NOMO-1 treated with DMSO at 0.1 percent for 48 hours (cell line): ENCODE data around the gene BAX.
A peak's percentile ranks its signal among the peaks of the same experiment; 100 is the strongest.

Experiments used
- DNase-seq: peaks from one replicate; lab custom pipeline; 2025; ENCODE audit not compliant: unreplicated experiment; lab: John Stamatoyannopoulos, UW

Gene BAX

DNA sequence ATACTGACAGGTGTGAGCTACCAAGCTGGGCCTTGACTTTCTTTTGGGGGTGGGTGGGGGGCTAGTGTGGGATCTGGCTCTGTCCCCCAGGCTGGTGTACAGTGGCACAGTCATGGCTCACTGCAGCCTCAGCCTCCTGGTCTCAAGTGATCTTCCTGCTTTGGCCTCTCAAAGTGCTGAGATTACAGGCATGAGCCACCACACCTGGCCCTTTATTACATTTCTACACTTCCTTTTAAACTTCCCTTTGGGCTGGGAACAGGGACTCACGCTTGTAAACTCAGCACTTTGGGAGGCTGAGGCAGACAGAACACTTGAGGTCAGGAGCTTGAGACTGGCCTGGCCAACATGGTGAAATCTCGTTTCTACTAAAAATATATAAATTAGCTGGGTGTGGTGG lies 22.4 kb downstream of the BAX start:
- no peak for DNase-seq

DNA sequence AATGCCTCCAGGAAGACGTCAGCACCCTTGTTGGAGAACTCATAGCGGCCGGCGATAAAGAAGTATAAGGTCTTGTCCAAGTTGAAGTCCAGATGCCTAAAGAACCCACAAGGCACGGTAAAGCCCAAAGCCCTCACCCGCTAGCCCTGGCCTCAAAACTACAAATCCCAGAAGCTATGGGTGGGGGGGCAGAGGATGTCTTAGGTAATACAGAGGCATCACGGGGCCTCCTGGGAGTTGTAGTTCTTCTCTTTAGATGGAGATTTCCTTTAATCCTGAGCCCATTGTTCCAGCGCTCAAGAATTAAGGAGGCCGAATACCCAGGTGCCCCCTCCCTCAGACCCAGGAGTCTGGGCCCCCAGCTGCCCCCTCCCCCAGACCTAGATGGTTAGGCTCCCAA lies 27.6 kb downstream of the BAX start:
- no peak for DNase-seq

DNA sequence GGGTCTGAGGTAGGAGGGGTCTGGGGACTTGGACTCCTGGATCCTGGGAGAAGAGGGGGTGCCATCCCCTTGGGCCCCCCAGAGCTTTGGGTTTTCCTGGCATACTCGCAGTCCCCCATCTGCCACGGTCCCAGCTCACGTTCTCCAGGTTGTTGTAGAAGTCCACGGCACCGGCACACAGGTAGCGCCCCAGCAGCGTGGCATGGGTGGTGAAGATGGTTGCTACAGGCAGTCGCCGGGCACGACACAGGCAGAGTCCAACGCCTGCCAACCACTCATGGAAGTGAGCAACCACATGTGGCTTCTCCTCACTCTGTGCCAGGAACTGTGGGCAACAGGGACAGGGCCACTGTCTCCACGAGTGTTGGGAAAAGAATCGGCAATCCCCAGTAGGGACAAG lies 31.0 kb downstream of the BAX start:
- DNase-seq, result no peak

DNA sequence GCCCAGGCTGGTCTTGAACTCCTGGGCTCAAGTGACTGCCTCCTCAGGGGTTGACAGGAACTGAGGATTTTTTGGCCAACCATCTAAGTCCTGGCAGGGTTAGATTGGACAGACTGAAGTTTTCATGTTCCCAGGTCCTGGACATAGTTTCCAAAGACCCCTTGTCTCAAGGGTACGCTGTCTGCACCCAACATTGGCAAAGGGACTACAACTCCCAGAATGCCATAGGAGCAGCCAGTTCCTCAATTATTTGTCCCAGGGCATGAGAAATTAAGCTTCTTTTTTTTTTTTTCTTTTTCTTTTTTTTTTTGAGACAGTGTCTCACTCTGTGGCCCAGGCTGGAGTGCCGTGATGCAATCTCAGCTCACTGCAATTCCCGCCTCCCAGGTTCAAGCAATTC lies 31.5 kb downstream of the BAX start:
- no peak for DNase-seq

DNA sequence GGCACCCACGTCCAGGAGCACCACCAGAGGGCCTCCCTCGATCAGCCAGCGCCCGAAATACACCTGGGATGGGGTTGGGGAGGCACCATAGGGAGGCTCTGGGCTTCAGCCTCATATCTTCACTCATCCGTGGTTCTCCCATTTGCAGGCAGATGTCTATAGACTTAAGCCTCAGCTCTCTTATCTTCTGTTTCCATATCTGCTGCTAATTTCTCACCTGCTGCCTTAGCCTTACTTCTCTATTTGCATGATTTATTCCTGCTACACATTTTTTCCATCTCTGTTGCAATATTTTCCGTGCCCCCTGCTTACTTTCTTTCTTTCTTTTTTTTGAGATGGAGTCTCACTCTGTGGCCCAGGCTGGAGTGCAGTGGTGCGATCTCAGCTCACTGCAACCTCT lies 32.6 kb downstream of the BAX start:
- no peak for DNase-seq

DNA sequence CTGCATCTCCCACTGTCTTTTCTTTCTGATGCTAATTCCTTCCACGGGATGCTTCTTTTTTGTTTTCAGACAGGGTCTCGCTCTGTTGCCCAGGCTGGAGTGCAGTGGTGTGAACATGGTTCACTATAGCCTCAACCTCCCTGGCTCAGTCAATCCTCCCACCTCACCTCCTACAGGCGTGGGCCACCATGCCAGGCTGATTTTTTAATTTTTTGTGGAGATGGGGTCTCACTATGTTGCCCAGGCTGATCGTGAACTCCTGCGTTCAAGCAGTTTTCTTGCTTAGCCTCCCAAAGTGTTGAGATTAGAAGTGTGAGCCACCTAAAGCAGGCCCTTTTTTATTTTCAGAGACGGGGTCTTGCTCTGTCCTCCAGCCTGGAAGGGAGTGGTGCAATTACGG lies 33.6 kb downstream of the BAX start:
- DNase-seq, result no peak

DNA sequence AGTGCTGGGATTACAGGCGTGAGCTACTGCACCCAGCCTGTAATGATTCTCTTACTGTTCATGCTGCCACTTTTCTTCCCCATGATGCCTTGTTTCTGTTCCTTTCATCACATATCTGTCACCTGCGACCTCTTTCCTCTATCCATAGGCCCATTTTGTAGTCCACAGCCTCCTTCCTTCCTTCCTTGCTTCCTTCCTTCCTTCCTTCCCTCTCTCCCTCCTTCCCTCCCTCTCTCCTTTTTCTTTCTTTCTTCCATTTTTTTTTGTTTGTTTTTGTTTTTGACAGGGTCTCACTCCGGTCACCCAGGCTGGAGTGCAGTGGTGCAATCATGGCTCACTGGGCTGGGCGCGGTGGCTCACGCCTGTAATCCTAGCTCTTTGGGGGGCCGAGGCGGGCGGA lies 34.2 kb downstream of the BAX start:
- DNase-seq, result no peak

DNA sequence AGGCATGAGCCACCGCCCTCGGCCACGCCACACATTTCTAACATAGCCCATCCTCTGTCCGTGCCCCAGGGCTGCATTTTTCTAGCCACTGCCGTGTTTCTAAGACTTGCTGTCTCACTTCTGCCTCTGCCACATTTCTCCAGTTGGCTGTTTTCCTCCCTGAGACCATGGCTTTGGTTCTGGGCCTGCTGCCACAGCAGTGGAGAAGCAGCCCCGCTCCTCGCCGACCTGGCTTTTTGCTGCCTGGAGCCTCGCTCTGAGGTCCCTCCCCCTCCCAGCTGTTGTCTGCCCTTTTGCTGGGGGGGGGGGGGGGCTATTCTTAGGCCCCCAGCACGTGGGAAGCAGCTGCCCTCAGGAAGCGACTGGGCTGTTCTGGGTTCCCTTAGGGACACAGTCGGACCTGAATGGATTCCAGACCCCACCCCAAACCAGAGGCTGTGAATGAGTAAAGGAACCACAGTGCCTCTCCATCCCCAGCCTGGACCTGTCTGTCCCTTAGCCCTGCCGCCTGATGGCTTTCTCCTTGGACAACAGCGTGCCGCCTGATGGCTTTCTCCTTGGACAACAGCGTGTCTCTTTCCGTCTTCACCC lies 35.1 kb downstream of the BAX start:
- DNase-seq, result no peak

DNA sequence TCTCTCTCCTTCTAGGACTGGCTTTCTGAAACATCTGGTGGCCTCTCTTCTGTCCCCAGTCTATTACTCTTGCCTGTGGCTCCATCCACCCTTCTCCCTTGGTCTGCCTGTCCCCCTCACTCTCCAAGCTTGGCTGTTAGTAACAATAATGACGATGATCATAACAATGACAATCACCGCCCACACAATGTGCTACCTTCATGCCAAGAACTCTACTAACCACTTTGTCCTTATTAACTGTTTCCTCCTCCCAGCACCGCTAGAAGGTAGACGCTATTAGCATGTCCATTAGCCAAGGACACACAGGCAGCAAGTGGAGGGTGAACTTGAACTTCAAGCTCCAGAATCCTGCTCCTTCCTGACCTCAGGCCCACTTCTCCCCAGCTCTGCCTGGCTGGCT lies 35.7 kb downstream of the BAX start:
- no peak for DNase-seq

DNA sequence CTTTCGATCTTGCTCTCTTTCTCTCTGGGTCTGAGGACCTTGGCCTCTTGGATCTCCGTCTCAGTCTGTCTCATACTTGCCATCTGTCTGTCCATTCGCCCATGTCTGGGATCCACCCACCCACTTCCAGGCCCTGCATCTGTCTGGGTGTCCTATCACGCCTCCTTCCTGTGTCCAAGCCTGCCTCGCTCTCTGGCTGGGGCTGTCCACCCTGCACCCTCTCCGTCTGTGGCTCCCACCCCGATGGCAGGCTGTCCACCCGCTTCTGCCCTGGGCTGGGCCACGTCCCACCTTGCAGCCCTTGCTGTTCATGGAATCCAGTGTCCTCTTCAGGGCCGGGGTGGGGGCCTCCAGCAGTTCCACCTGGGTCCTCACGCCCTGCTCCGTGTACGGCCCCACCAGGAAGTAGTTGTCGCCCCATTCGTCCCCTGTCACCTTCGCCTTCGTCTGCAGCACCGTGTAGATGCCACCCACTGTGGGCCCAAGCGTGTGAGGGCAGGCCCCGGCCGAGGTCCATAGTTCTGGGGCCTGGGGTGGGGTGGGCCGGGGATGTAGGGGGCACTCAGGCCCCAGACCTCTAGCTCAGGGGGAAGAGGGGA lies 36.4 kb downstream of the BAX start:
- DNase-seq, result no peak

DNA sequence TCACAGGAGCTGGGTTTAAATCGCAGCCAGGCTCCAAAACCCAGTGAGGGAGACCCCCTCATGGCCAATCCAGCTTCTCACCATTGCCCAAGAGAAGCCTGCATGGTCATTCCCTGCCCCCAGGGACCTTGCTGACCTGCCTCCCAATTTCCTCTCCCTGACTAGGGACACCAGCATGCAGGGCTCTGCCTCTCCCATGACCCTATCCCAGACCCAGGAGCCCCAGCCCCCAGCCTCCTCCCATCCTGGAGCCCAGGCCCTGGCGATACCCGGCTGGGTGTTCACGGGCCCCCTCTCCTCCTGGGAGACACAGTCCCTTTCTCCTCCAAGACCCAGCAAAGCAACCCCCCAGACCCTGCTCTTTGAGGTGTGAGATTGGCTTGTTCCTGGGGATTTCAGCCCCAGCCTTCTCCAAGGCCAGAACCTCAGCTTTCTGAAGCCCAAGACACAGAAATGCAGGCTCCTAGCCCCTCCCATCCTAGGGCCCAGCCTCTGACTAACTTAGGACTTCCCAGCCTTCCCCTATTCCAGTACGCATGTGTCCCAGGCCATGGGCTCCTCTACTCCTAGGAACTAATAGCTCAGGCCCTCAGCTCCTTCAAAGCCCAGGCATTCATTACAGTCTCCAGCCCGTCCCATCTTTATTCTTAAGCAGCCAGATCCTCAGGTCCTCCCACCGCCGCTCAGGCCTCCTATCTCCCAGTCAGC lies 37.4 kb downstream of the BAX start:
- no peak for DNase-seq

DNA sequence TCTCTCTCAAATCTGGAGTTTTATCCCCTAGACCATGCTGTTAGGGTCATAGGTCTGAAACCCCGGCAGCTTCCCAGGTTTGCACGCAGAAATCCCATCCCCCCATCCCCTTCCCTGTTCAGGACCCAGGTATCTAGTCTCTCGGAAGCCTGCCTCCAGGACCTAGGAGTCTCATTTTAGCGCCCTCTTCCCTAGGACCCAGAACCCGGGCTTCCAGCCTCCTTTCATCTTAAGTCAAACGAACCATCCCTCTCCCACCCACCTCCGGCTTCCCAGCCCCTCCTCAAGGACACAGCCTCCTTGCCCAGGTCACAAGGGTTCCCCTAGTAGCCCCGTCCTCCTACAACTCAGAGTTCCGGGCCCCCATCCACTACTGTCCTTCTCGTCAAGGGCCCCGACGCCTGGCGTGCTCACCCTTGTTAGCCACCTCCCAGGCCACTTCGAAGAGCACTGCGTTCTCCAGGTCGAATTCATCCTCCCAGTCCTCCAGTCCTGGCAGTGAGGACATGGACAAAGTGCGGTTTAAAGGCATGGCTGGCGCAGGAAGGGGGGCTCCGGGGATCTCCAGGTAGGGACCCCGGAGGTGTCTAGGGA lies 38.0 kb downstream of the BAX start:
- peak; percentile 28 for DNase-seq

DNA sequence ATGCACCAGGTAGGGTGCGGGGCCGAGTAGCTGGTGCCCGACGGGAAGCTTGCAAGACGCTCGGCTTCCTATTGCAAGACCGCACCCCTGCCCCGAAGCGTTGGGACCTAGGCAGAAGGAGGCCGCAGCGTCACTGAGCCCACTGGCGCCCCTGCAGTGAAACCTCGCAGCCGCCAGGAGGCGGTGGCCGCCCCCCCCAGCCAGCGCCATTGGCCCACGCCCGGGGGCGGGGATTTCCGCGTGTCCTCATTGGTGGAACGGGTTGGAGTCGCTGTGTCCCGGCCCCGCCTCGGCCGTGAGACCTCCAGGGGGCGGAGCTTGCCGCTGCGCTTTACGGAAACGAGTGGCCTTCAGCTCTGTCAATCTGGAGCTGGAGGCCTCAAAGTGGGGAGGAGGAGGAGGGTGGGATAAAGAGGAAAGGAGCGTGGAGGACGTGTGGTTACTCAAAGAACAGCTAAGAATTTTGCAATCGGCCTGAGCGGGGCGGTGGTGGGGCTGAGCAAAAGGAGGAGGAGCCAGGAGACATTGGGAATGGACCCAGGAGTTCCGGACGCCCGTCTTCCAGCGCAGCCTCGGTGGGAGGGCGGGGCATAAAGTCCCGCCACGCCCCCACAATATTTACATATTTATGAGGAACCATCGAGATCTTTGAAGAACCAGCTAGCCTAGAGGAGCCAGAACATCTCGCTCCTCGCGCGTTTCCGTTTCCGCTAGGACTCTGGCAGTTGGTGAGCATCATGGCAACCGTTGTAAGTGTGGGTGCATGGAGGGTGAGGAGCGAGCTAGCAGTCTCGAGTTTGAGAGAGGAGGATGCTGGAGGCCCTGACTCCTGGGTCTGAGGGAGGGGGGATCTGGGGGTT lies 38.7 kb downstream of the BAX start, which contains the start of the genes GYS1 and RUVBL2:
TSS of gene GYS1 (minus strand) at position 135 of the 860 bp plus-strand sequence. CDS start 197 bp downstream, outside the sequence.
TSS of gene RUVBL2 (plus strand) at position 713 of the 860 bp plus-strand sequence. CDS start at position 738, 25 bp downstream.
- DNase-seq, result peak; percentile 99

DNA sequence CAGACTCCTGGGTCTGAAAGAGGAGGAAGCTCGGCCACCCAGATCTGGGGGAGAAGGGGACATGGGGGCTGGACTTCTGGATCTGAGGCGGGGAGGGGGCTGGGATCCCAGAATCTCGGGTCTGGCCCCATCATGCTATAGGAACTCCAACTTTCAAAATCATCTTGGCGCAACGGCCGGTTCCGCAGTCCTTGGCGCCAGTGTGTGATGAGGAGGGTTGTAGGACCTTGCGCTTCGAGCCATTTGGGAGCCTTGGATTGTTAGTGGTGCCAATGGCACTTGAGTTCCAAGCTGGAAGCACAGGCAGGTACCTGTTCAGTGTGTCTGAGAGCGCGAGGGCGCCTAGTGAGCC lies 39.3 kb downstream of the BAX start:
- DNase-seq, result no peak

DNA sequence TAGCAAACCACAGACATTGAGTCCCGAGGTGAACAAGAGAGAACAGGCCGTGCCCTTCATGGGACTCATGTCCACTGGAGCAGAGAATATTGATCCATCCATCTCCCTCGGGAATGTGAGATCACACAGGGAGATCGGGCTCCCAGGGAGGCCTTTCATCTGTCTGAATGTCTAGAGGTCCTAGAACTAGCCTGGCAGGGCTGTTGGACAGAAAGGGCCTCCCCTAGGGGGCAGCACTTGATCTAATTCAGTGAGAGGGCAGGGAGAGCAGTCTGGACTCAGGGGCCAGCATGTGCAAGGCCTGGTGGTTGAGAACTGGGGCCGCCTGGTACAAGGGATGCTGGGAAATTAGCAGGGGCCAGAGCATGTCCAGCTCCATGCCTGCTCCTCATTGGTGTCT lies 43.3 kb downstream of the BAX start:
- DNase-seq, result peak; percentile 36

DNA sequence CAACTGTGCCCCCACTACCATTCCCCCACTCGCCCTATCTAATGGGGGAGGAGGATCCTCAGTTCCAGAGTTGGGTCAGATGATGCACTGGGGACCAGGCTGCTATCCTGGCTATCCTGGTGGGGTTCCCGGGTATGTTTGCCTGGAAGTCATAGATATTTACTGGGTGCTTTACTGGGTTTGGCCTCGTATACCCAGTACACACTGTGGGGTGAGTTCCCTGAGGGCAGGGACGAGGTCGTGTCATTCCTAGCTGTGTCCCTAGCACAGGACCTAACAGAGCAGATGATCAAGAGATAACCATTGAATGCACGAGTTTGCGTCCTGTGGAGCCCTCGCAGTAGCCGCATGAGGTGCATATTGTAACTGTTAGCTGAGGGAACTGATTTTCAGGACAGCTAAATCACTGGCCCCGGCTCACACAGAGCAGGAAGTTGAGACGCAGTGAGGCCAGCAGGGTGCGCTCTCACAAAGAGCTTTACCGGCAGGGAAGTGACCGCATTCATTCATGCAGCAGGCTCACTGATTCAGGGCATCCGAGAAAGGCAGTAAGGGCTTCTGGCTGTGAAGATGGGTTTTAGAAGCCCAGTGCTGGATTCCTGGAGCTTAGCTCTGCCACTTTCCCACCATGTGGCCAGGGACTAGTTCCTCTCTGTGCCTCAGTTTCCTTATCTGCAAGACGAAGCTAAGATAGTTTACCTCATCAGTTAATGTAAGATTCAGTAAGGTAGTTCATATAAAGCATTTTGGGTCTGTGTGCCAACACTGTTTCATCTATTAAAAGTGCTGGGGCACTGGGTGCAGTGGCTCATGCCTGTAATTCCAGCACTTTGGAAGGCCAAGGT lies 45.0 kb downstream of the BAX start:
- DNase-seq, result peak; percentile 44

DNA sequence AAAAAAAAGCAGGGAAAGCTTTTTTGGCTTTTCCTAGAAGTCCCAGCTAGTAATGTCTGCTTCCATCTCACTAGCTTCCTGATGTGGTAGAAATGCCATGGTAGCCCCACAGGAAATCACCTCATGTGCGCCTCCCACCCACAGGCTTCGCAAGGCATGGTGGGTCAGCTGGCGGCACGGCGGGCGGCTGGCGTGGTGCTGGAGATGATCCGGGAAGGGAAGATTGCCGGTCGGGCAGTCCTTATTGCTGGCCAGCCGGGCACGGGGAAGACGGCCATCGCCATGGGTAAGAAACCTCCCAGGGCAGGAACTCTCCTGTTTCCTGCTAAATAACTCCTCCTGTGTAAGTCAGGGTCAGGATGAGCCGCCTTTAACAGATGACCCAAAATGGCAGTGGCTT lies 49.5 kb downstream of the BAX start:
- DNase-seq, result no peak

DNA sequence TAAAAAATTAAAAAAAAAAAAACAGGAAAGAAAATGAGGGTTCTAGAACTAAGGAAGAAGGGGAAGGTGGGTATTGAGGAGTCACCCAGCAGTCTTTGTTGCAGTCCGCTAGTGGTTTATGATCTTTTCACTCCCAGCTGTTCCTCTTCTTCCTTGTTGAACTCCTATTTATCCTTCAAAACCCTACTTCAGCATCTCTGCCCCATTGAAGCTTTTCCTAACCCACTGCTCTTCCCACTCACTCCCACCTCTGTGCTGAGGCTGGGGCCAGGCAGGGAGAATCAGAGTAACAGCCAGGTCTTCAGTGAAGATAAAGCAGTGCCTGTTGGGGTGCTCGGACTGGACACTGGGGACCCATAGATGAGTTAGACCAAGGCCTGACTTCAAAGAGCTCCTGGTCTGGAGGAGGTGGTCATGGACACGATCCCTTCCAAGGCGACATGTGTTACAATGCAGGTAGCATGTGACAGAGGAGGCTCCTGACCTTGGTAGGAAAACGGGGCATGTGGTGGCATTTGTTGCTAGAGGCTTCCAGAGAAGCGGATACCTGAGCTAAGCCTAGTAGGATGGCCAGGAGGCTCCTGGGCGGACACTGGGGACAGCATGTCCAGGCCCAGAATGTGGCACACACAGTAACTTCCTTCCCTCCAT lies 50.4 kb downstream of the BAX start:
- no peak for DNase-seq

DNA sequence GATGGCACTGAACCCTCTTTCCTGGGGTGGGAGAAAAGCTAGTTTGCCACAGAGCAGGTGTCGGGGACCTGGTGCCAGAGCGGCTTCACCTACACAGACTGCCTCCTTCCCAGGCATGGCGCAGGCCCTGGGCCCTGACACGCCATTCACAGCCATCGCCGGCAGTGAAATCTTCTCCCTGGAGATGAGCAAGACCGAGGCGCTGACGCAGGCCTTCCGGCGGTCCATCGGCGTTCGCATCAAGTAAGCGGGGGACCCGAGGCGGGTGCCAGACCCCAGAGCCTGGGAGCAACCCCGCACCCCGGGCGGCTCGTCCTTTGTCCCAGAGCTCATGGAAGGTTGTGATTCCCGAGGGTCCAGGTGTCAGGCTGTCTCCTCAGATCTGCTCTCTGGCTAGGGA lies 52.2 kb downstream of the BAX start:
- no peak for DNase-seq

DNA sequence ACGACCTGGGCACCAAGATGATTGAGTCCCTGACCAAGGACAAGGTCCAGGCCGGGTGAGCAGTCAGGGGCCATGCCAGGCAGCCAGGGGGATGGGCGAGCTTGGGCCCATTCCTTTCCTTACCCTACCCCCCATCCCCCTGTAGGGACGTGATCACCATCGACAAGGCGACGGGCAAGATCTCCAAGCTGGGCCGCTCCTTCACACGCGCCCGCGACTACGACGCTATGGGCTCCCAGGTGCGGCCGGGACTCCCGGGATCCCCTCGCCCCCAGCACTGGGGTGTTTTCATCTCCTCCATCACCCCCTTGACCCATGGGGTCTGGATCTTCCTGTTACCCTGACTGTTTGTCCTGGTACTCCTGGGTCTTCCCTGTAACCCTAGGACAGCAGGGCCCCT lies 55.2 kb downstream of the BAX start:
- DNase-seq, result no peak
